CD14-positive monocyte (primary cell): ENCODE measurements around the gene NAA11. TPM values are rescaled to one million over a fixed set of nuclear protein-coding genes. Genes with fewer than 3 reads are reported as not detected.

ENCODE experiments used
- DNase-seq, 3 donors: peaks; one replicate each; pipeline ENCODE4 v3.0.0-alpha.2; 2011 to 2022
- H2AFZ ChIP-seq: 2 replicates; pipeline ENCODE4 v1.6.0; 2012; ENCODE audit warnings: mild to moderate bottlenecking, low read depth, low read length, inconsistent platforms; ENCODE audit not compliant: insufficient read depth, poor library complexity, severe bottlenecking
- H3K27ac ChIP-seq, 2 donors: 1 replicate in 1 of 2; 2 replicates in 1 of 2; pipeline ENCODE4 v1.5.1; 2012 to 2013; ENCODE audit warnings: low read length in 2 of 2, control low read depth in 1 of 2, inconsistent platforms in 1 of 2, low read depth in 1 of 2, mild to moderate bottlenecking in 1 of 2
- H3K27me3 ChIP-seq, 2 donors: one replicate each; pipeline versions ENCODE4 v1.6.0 to v1.6.1; 2011 to 2013; ENCODE audit warnings: low read length in 2 of 2; ENCODE audit not compliant: control insufficient read depth in 2 of 2, insufficient read depth in 2 of 2
- H3K36me3 ChIP-seq, 2 donors: replicated peaks in 1 of 2; 1 replicate in 1 of 2; 2 replicates in 1 of 2; pipeline versions ENCODE4 v1.5.1 to v1.6.1; 2012 to 2013; ENCODE audit warnings: low read length in 2 of 2, control low read depth in 1 of 2, inconsistent platforms in 1 of 2, mild to moderate bottlenecking in 1 of 2; ENCODE audit not compliant: insufficient read depth in 2 of 2, control insufficient read depth in 1 of 2
- H3K4me1 ChIP-seq, 2 donors: 1 replicate in 1 of 2; 2 replicates in 1 of 2; pipeline versions ENCODE4 v1.5.1 to v1.6.1; 2012 to 2013; ENCODE audit warnings: low read length in 2 of 2, control low read depth in 1 of 2, inconsistent platforms in 1 of 2, mild to moderate bottlenecking in 1 of 2, moderate library complexity in 1 of 2; ENCODE audit not compliant: insufficient read depth in 2 of 2, control insufficient read depth in 1 of 2
- H3K4me2 ChIP-seq: replicated peaks from 2 replicates; pipeline ENCODE3; 2012; ENCODE audit warnings: low read length, moderate library complexity, mild to moderate bottlenecking; ENCODE audit not compliant: poor library complexity, severe bottlenecking; ENCODE audit errors: extremely low read depth
- H3K4me3 ChIP-seq, 3 experiments: fragments of 200-600 bp in 1 of 3; sonication (generic) in 1 of 3; replicated peaks in 1 of 3; 1 replicate in 2 of 3; 2 replicates in 1 of 3; pipeline ENCODE4 v1.5.1; 2011 to 2013; ENCODE audit warnings: low read length in 3 of 3, mild to moderate bottlenecking in 3 of 3, control low read depth in 2 of 3, low read depth in 2 of 3, inconsistent platforms in 1 of 3, moderate library complexity in 1 of 3
- H3K79me2 ChIP-seq: 2 replicates; pipeline ENCODE4 v1.6.0; 2012; ENCODE audit warnings: mild to moderate bottlenecking, control low read depth, inconsistent platforms, low read length, moderate library complexity; ENCODE audit not compliant: insufficient read depth
- H3K9ac ChIP-seq: 2 replicates; pipeline ENCODE4 v1.6.0; 2017; ENCODE audit warnings: low read length, mild to moderate bottlenecking; ENCODE audit not compliant: insufficient read depth, poor library complexity, severe bottlenecking
- H3K9me3 ChIP-seq, 2 donors: replicated peaks in 1 of 2; 1 replicate in 1 of 2; 2 replicates in 1 of 2; pipeline versions ENCODE4 v1.5.1 to v1.6.1; 2012 to 2013; ENCODE audit warnings: low read length in 2 of 2, control low read depth in 1 of 2; ENCODE audit not compliant: control insufficient read depth in 1 of 2, insufficient read depth in 1 of 2
- H4K20me1 ChIP-seq: 2 replicates; pipeline ENCODE4 v1.6.0; 2012; ENCODE audit warnings: mild to moderate bottlenecking, low read length, control low read depth, moderate library complexity; ENCODE audit not compliant: insufficient read depth
- H3K27ac Mint-ChIP-seq, 7 donors: one replicate each; pipeline ENCODE4 v1.8.0; 2020; ENCODE audit warnings: mild to moderate bottlenecking in 7 of 7, mixed read lengths in 7 of 7, moderate library complexity in 6 of 7, inconsistent platforms in 2 of 7
- H3K27me3 Mint-ChIP-seq, 3 donors: one replicate each; pipeline ENCODE4 v1.8.0; 2021 to 2022; ENCODE audit warnings: low read depth in 3 of 3, mild to moderate bottlenecking in 3 of 3, mixed read lengths in 3 of 3, moderate library complexity in 3 of 3, inconsistent platforms in 1 of 3
- H3K36me3 Mint-ChIP-seq, 2 donors: one replicate each; pipeline ENCODE4 v1.8.0; 2020; ENCODE audit warnings: mixed read lengths in 2 of 2, inconsistent platforms in 1 of 2, mild to moderate bottlenecking in 1 of 2
- H3K4me1 Mint-ChIP-seq: one replicate; pipeline ENCODE4 v1.8.0; 2020; ENCODE audit warnings: mild to moderate bottlenecking, mixed read lengths
- H3K4me3 Mint-ChIP-seq, 2 donors: one replicate each; pipeline ENCODE4 v1.8.0; 2020; ENCODE audit warnings: mild to moderate bottlenecking in 2 of 2, mixed read lengths in 2 of 2, moderate library complexity in 1 of 2
- H3K9me3 Mint-ChIP-seq, 7 donors: one replicate each; pipeline ENCODE4 v1.8.0; 2020 to 2022; ENCODE audit warnings: mixed read lengths in 7 of 7, mild to moderate bottlenecking in 6 of 7, moderate library complexity in 6 of 7, inconsistent platforms in 2 of 7
- WGBS: methylation state at CpG from one replicate; pipeline ENCODE4 v1.1.5; 2013; ENCODE audit warnings: missing lambda C conversion rate; ENCODE audit not compliant: insufficient coverage; 5-methylcytosine and 5-hydroxymethylcytosine counted together
- intact Hi-C, 2 donors: fragments of 100-400 bp; cut with micrococcal nuclease; formaldehyde crosslinking; loops; one replicate each; pipeline versions ENCODE4 v1.15.0 to v1.15.1; 2023
- polyA plus RNA-seq, 3 donors: library from polyadenylated mRNA; depleted of rRNA in 1 of 3; unstranded in 2 of 3; stranded (reverse) in 1 of 3; fragments of 300-500 nt in 2 of 3; fragments of >200 nt in 1 of 3; fragmentation: Illumina TruSeq in 2 of 3; gene quantifications; 1 replicate in 2 of 3; 2 replicates in 1 of 3; pipeline ENCODE4 v1.2.3, GENCODE V29; 2012 to 2021
- TF ChIP-seq, protein P1 (sequence below): fragments of 200-600 bp; IDR thresholded peaks from one replicate; pipeline ENCODE4 v1.8.0; 2022; ENCODE audit warnings: antibody characterized with exemption, mild to moderate bottlenecking

Gene NAA11
- polyA plus RNA-seq, 3 donors: not detected

DNA sequence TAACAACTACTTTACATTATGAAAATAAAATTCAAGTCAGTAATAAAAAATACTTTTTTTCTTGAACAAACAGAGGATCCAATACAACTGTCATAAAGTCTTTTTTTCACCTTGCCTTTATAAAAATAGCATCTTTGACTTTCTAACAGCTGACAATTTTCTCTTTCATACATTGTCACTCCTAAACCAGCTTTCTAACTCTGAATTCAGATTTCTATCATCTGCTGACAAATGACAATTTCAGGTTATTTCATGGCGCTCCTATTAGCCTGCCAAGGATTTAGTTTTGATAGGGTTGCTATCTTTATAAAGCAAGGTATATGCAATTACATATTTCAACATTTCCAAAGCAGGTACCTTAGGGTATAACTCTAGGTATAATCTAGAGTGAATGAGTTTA is 14.6 kb downstream of the NAA11 start:
- no peak for DNase-seq
- H3K36me3 ChIP-seq: no peaks in the 10 kb centered on the region
- no CpG with 5 or more reads among the region's 1 CpG for WGBS
- Mint-ChIP-seq H3K27ac (no peak overlapping the region), H3K4me1 (no peaks in the 10 kb centered on the region), H3K9me3 (peaks cover 0 to 6% (median 0%) of the 10 kb centered on the region in 7 donors), H3K27me3 (peaks cover 0 to 2% (median 1%) of the 10 kb centered on the region in 3 donors), H3K36me3 (no peaks in the 10 kb centered on the region), H3K4me3 (no peak overlapping the region)
- H4K20me1 ChIP-seq: no peaks in the 10 kb centered on the region
- H3K79me2 ChIP-seq: no peaks in the 10 kb centered on the region
- TF ChIP-seq, protein P1, sequence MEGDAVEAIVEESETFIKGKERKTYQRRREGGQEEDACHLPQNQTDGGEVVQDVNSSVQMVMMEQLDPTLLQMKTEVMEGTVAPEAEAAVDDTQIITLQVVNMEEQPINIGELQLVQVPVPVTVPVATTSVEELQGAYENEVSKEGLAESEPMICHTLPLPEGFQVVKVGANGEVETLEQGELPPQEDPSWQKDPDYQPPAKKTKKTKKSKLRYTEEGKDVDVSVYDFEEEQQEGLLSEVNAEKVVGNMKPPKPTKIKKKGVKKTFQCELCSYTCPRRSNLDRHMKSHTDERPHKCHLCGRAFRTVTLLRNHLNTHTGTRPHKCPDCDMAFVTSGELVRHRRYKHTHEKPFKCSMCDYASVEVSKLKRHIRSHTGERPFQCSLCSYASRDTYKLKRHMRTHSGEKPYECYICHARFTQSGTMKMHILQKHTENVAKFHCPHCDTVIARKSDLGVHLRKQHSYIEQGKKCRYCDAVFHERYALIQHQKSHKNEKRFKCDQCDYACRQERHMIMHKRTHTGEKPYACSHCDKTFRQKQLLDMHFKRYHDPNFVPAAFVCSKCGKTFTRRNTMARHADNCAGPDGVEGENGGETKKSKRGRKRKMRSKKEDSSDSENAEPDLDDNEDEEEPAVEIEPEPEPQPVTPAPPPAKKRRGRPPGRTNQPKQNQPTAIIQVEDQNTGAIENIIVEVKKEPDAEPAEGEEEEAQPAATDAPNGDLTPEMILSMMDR: no peak
- no peaks in the 10 kb centered on the region for H3K9me3 ChIP-seq
- H3K4me2 ChIP-seq: no peak overlapping the region
- H3K4me3 ChIP-seq: no peak overlapping the region
- no peak overlapping the region for H3K27ac ChIP-seq
- no peaks in the 10 kb centered on the region for H3K4me1 ChIP-seq
- intact Hi-C loops: no loop called here
- H3K9ac ChIP-seq: no peak overlapping the region
- H2AFZ ChIP-seq: no peak overlapping the region
- H3K27me3 ChIP-seq: no peaks in the 10 kb centered on the region

DNA sequence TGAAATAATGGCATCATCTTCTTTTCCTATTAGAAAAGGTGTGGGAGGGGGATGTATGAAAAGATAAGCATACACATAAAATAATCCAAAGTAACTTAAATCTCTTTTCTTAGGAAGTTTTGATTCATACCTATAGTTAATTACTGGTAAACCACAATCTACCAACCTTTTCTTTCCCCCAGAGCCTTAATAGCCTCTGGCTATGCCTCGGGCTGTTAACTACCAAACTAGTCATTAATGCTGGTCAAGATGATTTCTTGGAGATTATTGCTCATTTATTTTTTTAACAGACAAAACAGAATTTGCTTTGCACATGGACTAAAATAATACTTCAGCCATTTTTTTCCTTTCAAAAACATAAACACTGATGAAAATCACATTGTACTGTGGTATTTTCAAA is 16.9 kb downstream of the NAA11 start:
- H4K20me1 ChIP-seq: no peaks in the 10 kb centered on the region
- H3K36me3 ChIP-seq: no peaks in the 10 kb centered on the region
- H3K27me3 Mint-ChIP-seq: peaks cover 0 to 1% (median 0%) of the 10 kb centered on the region in 3 donors
- no peak overlapping the region for H3K27ac ChIP-seq
- TF ChIP-seq, protein P1: no peak
- no peak overlapping the region for H2AFZ ChIP-seq
- H3K36me3 Mint-ChIP-seq: no peaks in the 10 kb centered on the region
- no peak overlapping the region for H3K4me3 ChIP-seq
- no peaks in the 10 kb centered on the region for H3K79me2 ChIP-seq
- H3K4me3 Mint-ChIP-seq: no peak overlapping the region
- no CpG with 5 or more reads among the region's 1 CpG for WGBS
- H3K27me3 ChIP-seq: no peaks in the 10 kb centered on the region
- no peak overlapping the region for H3K9ac ChIP-seq
- H3K27ac Mint-ChIP-seq: no peak overlapping the region
- DNase-seq: no peak
- no peaks in the 10 kb centered on the region for H3K4me1 Mint-ChIP-seq
- H3K9me3 ChIP-seq: no peaks in the 10 kb centered on the region
- H3K4me2 ChIP-seq: no peak overlapping the region
- peaks cover 0 to 6% (median 0%) of the 10 kb centered on the region in 7 donors for H3K9me3 Mint-ChIP-seq
- intact Hi-C loops: no loop called here
- no peaks in the 10 kb centered on the region for H3K4me1 ChIP-seq
